H1 (cell line): ENCODE data around the gene SRPX.

ENCODE experiments used
- CBX8 ChIP-seq: fragments of 300-800, 300-1000 bp; sonication (generic); IDR thresholded peaks from 2 replicates; pipeline ENCODE4 v1.7.1; 2016; ENCODE audit warnings: low read depth, low read length, borderline replicate concordance
- EP300 ChIP-seq, 2 experiments: IDR thresholded peaks; 1 replicate in 1 of 2; 2 replicates in 1 of 2; pipeline ENCODE4 v1.6.1; 2011 to 2012; ENCODE audit warnings: low read depth in 2 of 2, low read length in 2 of 2, mild to moderate bottlenecking in 2 of 2, borderline replicate concordance in 1 of 2, inconsistent platforms in 1 of 2, moderate library complexity in 1 of 2
- EZH2 ChIP-seq: fragments of 200-600 bp; sonication (generic); IDR thresholded peaks from 2 replicates; pipeline ENCODE4 v1.7.1; 2012; ENCODE audit warnings: low read depth, mild to moderate bottlenecking, moderate library complexity, low read length, inconsistent platforms; ENCODE audit not compliant: severe bottlenecking
- POLR2A ChIP-seq, 2 experiments: IDR thresholded peaks; 1 replicate in 1 of 2; 2 replicates in 1 of 2; pipeline ENCODE4 v1.6.1; 2011; ENCODE audit warnings: low read depth in 2 of 2, low read length in 2 of 2, mild to moderate bottlenecking in 2 of 2; ENCODE audit errors: control extremely low read depth in 1 of 2
- POLR2AphosphoS5 ChIP-seq: IDR thresholded peaks from 2 replicates; pipeline ENCODE4 v1.6.1; 2011; ENCODE audit warnings: low read depth, low read length
- RXRA ChIP-seq: IDR thresholded peaks from 2 replicates; pipeline ENCODE4 v1.6.1; 2011; ENCODE audit warnings: low read depth, mild to moderate bottlenecking, low read length, moderate library complexity; ENCODE audit not compliant: insufficient read depth
- SAP30 ChIP-seq: fragments of 300-600 bp; sonication (generic); IDR thresholded peaks from 2 replicates; pipeline ENCODE4 v1.7.1; 2012; ENCODE audit warnings: low read length, moderate library complexity, mild to moderate bottlenecking, inconsistent platforms; ENCODE audit not compliant: insufficient read depth, insufficient replicate concordance
- TF ChIP-seq, protein P1 (sequence below), 3 experiments: IDR thresholded peaks; 1 replicate in 2 of 3; 2 replicates in 1 of 3; pipeline versions ENCODE4 v1.5.1 to v1.6.1; 2011; ENCODE audit warnings: low read length in 3 of 3, mild to moderate bottlenecking in 3 of 3, inconsistent platforms in 2 of 3, low read depth in 1 of 3, moderate library complexity in 1 of 3; ENCODE audit not compliant: insufficient read depth in 1 of 3; ENCODE audit errors: control extremely low read depth in 1 of 3
- TF ChIP-seq, protein P2 (sequence below): fragments of 300-600 bp; sonication (generic); IDR thresholded peaks from 2 replicates; pipeline ENCODE4 v1.7.1; 2012; ENCODE audit warnings: low read length, moderate library complexity, mild to moderate bottlenecking, inconsistent platforms; ENCODE audit not compliant: insufficient replicate concordance

DNA sequence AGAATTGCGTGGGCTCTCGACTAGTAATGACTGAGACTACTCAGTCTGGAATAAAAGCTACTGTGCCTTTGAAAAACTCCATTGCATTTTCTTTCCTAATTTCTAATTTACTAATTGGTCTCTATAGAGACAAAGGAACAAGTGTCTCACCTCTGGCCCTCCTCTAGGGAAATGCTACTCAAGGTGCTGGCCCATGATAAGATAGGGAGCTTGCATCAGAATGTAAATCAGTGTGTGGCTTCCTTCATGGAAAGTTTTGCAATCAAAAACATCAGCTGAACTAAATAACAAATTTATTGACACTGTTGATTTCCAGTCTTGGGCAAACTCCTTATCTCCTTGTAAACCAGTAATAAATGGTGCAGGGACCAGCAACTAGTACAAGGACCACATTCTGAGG, 81.8 kb downstream of the SRPX start:
- TF ChIP-seq CBX8 (no peak), EP300 (IDR thresholded peaks at IDR 0.05; ENCODE audit: borderline replicate concordance in 1 of 2, low read depth in 2 of 2, low read length in 2 of 2) (no peak), POLR2A (IDR thresholded peaks at IDR 0.05; ENCODE audit: control extremely low read depth in 1 of 2, low read depth in 2 of 2, low read length in 2 of 2) (no peak), SAP30 (no peak), EZH2 (no peak), RXRA (no peak), POLR2AphosphoS5 (no peak)
- TF ChIP-seq, protein P1, sequence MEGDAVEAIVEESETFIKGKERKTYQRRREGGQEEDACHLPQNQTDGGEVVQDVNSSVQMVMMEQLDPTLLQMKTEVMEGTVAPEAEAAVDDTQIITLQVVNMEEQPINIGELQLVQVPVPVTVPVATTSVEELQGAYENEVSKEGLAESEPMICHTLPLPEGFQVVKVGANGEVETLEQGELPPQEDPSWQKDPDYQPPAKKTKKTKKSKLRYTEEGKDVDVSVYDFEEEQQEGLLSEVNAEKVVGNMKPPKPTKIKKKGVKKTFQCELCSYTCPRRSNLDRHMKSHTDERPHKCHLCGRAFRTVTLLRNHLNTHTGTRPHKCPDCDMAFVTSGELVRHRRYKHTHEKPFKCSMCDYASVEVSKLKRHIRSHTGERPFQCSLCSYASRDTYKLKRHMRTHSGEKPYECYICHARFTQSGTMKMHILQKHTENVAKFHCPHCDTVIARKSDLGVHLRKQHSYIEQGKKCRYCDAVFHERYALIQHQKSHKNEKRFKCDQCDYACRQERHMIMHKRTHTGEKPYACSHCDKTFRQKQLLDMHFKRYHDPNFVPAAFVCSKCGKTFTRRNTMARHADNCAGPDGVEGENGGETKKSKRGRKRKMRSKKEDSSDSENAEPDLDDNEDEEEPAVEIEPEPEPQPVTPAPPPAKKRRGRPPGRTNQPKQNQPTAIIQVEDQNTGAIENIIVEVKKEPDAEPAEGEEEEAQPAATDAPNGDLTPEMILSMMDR (IDR thresholded peaks at IDR 0.05; ENCODE audit: control extremely low read depth in 1 of 3, insufficient read depth in 1 of 3, low read depth in 1 of 3, low read length in 3 of 3), result no peak
- TF ChIP-seq, protein P2, sequence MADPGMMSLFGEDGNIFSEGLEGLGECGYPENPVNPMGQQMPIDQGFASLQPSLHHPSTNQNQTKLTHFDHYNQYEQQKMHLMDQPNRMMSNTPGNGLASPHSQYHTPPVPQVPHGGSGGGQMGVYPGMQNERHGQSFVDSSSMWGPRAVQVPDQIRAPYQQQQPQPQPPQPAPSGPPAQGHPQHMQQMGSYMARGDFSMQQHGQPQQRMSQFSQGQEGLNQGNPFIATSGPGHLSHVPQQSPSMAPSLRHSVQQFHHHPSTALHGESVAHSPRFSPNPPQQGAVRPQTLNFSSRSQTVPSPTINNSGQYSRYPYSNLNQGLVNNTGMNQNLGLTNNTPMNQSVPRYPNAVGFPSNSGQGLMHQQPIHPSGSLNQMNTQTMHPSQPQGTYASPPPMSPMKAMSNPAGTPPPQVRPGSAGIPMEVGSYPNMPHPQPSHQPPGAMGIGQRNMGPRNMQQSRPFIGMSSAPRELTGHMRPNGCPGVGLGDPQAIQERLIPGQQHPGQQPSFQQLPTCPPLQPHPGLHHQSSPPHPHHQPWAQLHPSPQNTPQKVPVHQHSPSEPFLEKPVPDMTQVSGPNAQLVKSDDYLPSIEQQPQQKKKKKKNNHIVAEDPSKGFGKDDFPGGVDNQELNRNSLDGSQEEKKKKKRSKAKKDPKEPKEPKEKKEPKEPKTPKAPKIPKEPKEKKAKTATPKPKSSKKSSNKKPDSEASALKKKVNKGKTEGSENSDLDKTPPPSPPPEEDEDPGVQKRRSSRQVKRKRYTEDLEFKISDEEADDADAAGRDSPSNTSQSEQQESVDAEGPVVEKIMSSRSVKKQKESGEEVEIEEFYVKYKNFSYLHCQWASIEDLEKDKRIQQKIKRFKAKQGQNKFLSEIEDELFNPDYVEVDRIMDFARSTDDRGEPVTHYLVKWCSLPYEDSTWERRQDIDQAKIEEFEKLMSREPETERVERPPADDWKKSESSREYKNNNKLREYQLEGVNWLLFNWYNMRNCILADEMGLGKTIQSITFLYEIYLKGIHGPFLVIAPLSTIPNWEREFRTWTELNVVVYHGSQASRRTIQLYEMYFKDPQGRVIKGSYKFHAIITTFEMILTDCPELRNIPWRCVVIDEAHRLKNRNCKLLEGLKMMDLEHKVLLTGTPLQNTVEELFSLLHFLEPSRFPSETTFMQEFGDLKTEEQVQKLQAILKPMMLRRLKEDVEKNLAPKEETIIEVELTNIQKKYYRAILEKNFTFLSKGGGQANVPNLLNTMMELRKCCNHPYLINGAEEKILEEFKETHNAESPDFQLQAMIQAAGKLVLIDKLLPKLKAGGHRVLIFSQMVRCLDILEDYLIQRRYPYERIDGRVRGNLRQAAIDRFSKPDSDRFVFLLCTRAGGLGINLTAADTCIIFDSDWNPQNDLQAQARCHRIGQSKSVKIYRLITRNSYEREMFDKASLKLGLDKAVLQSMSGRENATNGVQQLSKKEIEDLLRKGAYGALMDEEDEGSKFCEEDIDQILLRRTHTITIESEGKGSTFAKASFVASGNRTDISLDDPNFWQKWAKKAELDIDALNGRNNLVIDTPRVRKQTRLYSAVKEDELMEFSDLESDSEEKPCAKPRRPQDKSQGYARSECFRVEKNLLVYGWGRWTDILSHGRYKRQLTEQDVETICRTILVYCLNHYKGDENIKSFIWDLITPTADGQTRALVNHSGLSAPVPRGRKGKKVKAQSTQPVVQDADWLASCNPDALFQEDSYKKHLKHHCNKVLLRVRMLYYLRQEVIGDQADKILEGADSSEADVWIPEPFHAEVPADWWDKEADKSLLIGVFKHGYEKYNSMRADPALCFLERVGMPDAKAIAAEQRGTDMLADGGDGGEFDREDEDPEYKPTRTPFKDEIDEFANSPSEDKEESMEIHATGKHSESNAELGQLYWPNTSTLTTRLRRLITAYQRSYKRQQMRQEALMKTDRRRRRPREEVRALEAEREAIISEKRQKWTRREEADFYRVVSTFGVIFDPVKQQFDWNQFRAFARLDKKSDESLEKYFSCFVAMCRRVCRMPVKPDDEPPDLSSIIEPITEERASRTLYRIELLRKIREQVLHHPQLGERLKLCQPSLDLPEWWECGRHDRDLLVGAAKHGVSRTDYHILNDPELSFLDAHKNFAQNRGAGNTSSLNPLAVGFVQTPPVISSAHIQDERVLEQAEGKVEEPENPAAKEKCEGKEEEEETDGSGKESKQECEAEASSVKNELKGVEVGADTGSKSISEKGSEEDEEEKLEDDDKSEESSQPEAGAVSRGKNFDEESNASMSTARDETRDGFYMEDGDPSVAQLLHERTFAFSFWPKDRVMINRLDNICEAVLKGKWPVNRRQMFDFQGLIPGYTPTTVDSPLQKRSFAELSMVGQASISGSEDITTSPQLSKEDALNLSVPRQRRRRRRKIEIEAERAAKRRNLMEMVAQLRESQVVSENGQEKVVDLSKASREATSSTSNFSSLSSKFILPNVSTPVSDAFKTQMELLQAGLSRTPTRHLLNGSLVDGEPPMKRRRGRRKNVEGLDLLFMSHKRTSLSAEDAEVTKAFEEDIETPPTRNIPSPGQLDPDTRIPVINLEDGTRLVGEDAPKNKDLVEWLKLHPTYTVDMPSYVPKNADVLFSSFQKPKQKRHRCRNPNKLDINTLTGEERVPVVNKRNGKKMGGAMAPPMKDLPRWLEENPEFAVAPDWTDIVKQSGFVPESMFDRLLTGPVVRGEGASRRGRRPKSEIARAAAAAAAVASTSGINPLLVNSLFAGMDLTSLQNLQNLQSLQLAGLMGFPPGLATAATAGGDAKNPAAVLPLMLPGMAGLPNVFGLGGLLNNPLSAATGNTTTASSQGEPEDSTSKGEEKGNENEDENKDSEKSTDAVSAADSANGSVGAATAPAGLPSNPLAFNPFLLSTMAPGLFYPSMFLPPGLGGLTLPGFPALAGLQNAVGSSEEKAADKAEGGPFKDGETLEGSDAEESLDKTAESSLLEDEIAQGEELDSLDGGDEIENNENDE, result no peak
